ENCODE data around the gene COL18A1.

Gene COL18A1

GRCh38 chr21:45387506-45387905 lies 17.5 kb upstream of the COL18A1 start:
- no peak overlapping the region for H3K27ac ChIP-seq
- TF ChIP-seq CTCF (conservative IDR thresholded peaks at IDR 0.05; ENCODE audit: low read depth): no peak
- CTCF ChIA-PET: interaction anchor here (0.7 to 1.2 kb wide), 3 partner anchors 20 to 95 kb away, joined by 3 to 7 read pairs (median 4); no protein-coding TSS in a partner anchor
- no peak for DNase-seq (ENCODE audit: low spot score)
- POLR2A ChIA-PET (ENCODE audit: low non-redundant PET): no interaction called here

GRCh38 chr21:45388011-45388521 lies 16.9 kb upstream of the COL18A1 start:
- DNase-seq (ENCODE audit: low spot score): no peak
- no peak overlapping the region for H3K27ac ChIP-seq
- POLR2A ChIA-PET (ENCODE audit: low non-redundant PET): no interaction called here
- CTCF ChIA-PET: no interaction called here
- TF ChIP-seq CTCF (conservative IDR thresholded peaks at IDR 0.05; ENCODE audit: low read depth): no peak

DNA sequence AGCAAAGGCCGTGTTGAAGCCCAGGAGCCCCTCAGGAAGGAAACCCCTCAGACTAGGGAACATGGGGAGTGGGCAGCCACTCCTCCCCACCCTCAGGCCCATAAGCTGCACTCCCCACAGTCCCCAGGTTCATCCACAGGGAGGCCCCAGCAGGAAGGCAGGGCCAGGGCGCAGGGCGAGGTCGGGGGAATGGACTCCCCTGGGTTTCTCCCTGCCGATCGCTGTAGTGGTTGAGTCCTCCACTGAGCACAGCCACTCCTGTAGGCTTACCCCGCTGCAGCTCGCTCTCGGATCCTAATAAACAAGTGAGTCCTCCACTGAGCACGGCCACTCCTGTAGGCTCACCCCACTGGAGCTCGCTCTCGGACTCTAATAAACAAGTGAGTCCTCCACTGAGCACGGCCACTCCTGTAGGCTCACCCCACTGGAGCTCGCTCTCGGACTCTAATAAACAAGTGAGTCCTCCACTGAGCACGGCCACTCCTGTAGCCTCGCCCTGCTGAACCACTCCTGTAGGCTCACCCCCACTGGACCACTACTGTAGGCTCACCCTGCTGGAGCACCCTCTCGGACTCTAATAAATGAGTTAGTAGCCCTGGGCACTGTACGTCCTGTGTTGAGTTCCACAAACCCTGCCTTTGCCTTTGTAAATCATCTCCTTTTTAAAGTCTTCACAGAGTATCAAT lies 16.2 kb upstream of the COL18A1 start:
- no peak for TF ChIP-seq CTCF (conservative IDR thresholded peaks at IDR 0.05; ENCODE audit: low read depth)
- ChIA-PET CTCF (no interaction called here), POLR2A (ENCODE audit: low non-redundant PET) (no interaction called here)
- DNase-seq (ENCODE audit: low spot score): no peak
- H3K27ac ChIP-seq: no peak overlapping the region

DNA sequence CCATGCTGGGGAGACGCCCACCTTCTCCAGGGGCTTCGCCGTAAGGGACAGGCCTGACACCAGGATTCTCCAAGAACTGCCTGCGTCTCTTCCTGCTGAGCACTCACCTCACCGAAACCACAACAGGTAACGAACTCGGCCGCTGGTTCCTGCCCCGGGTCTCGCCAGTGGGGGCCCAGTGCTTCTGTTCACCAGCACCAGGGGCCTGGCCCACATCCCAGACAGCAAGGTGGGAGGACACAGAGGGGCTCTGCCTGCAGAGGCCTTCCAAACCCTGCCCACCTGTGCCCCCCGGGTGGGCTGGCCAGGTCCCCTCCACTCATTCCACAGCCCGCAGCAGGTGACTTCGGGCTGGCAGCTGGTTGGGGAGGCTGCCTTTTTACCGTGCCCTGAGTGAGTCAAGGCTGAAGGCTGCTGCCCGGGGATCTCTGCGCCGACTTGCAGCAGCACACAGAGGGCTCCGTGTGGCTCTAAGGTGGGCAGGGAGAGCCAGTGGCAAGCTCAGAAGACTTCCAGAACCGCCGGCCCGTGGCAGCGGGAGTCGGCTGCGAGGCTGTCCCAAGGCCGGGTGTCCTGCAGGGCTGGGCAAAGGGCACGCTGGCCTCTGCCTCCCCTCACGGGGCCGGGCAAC lies 14.7 kb upstream of the COL18A1 start:
- ChIA-PET POLR2A (ENCODE audit: low non-redundant PET) (no interaction called here), CTCF (no interaction called here)
- TF ChIP-seq CTCF (conservative IDR thresholded peaks at IDR 0.05; ENCODE audit: low read depth): no peak
- no peak overlapping the region for H3K27ac ChIP-seq
- no peak for DNase-seq (ENCODE audit: low spot score)

GRCh38 chr21:45390831-45391742 lies 13.9 kb upstream of the COL18A1 start:
- DNase-seq (ENCODE audit: low spot score): no peak
- ChIA-PET CTCF (no interaction called here), POLR2A (ENCODE audit: low non-redundant PET) (no interaction called here)
- TF ChIP-seq CTCF (conservative IDR thresholded peaks at IDR 0.05; ENCODE audit: low read depth): no peak
- H3K27ac ChIP-seq: no peak overlapping the region

All from RWPE1 (cell line).